HepG2 (cell line): Measurements from ENCODE around the gene APBB2. TPM values are rescaled to one million over a fixed set of nuclear protein-coding genes. Genes with fewer than 3 reads are reported as not detected.

Experiments used
- ATAC-seq: fragments of 200-7000 bp; cut with Tn5 transposase; 3 replicates; pipeline ENCODE4 v1.9.1; 2020; ENCODE audit warnings: mild to moderate bottlenecking, moderate library complexity
- BruUV-seq: library from RNA; stranded (reverse); fragments of 400-500 nt; replicated peaks from 2 replicates; lab custom pipeline; 2021; lab: Mats Ljungman, UMichigan
- CTCF ChIA-PET: fragments of 300-600 bp; formaldehyde crosslinking; extraction: SDS; loops from one replicate; lab custom pipeline; 2021; ENCODE audit warnings: low total read pairs, inconsistent platforms, low intra/inter-chr PET ratio; lab: Yijun Ruan, JAX
- POLR2A ChIA-PET: fragments of 350-600 bp; sonication (Branson Sonifier 250); formaldehyde crosslinking; loops from one replicate; lab custom pipeline; 2020; ENCODE audit warnings: antibody characterized with exemption, inconsistent platforms; lab: Yijun Ruan, JAX
- DNase-seq: peaks from one replicate; pipeline ENCODE4 v3.0.0-alpha.2; 2015; ENCODE audit warnings: low spot score
- FAIRE-seq: peaks from 3 replicates; lab custom pipeline; 2011; peaks lifted over from hg19 to GRCh38; lab: Jason Lieb, UNC
- H2AFZ ChIP-seq: one replicate; pipeline ENCODE4 v1.6.1; 2011; ENCODE audit warnings: low read length, inconsistent platforms
- H3K27ac ChIP-seq: fragments of 300-600 bp; 3 replicates; pipeline ENCODE4 v1.8.0; 2011; ENCODE audit warnings: mixed run types, mild to moderate bottlenecking, mixed read lengths, low read length, inconsistent platforms; ENCODE audit not compliant: insufficient read depth; ENCODE audit errors: extremely low read length
- H3K27me3 ChIP-seq, 2 experiments: fragments of 200-600 bp in 1 of 2; 2 replicates in 1 of 2; 3 replicates in 1 of 2; pipeline versions ENCODE4 v1.6.0 to v1.8.0; 2011; ENCODE audit warnings: low read length in 2 of 2, mild to moderate bottlenecking in 2 of 2, moderate library complexity in 2 of 2, inconsistent platforms in 1 of 2; ENCODE audit not compliant: insufficient read depth in 2 of 2, control insufficient read depth in 1 of 2
- H3K36me3 ChIP-seq, 2 experiments: fragments of 200-600 bp in 1 of 2; replicated peaks in 1 of 2; 2 replicates in 1 of 2; 3 replicates in 1 of 2; pipeline versions ENCODE4 v1.5.1 to v1.8.0; 2011; ENCODE audit warnings: low read length in 2 of 2, inconsistent platforms in 1 of 2; ENCODE audit not compliant: insufficient read depth in 2 of 2, control insufficient read depth in 1 of 2
- H3K4me1 ChIP-seq: 2 replicates; pipeline ENCODE4 v1.5.1; 2012; ENCODE audit warnings: low read length, inconsistent platforms; ENCODE audit not compliant: insufficient read depth
- H3K4me2 ChIP-seq: 2 replicates; pipeline ENCODE4 v1.6.0; 2011; ENCODE audit warnings: low read depth, low read length, inconsistent platforms
- H3K4me3 ChIP-seq, 3 experiments: fragments of 200-600 bp in 1 of 3; sonication (generic), shearing (Covaris generic) in 1 of 3; replicated peaks in 1 of 3; 2 replicates each; pipeline ENCODE4 v1.5.1; 2011 to 2016; ENCODE audit warnings: low read length in 3 of 3, inconsistent platforms in 2 of 3, low read depth in 2 of 3, mild to moderate bottlenecking in 2 of 3, control low read depth in 1 of 3, mixed read lengths in 1 of 3; ENCODE audit not compliant: insufficient read depth in 1 of 3
- H3K79me2 ChIP-seq: one replicate; pipeline ENCODE4 v1.6.1; 2011; ENCODE audit warnings: low read length, inconsistent platforms; ENCODE audit not compliant: insufficient read depth
- H3K9ac ChIP-seq: 2 replicates; pipeline ENCODE4 v1.6.0; 2011; ENCODE audit warnings: mild to moderate bottlenecking, low read depth, low read length, inconsistent platforms; ENCODE audit not compliant: insufficient read depth
- H3K9me3 ChIP-seq: 2 replicates; pipeline ENCODE4 v1.5.1; 2012; ENCODE audit warnings: mild to moderate bottlenecking, low read length
- H4K20me1 ChIP-seq: 2 replicates; pipeline ENCODE4 v1.6.0; 2011; ENCODE audit warnings: inconsistent platforms, mild to moderate bottlenecking, low read length, moderate library complexity; ENCODE audit not compliant: insufficient read depth
- AGO2 ChIP-seq: fragments of 200-400 bp; formaldehyde crosslinking; optimal IDR thresholded peaks from 2 replicates; pipeline ENCODE3; 2017; ENCODE audit warnings: mild to moderate bottlenecking, low read depth, low read length, moderate library complexity
- FOXP1 ChIP-seq, 2 experiments: fragments of 450-650 bp in 1 of 2; IDR thresholded peaks; 2 replicates each; pipeline ENCODE4 v1.6.1; 2017 to 2018; ENCODE audit warnings: antibody characterized with exemption in 1 of 2
- GPN1 ChIP-seq: sonication (generic); formaldehyde crosslinking; IDR thresholded peaks from 2 replicates; pipeline ENCODE4 v1.5.1; 2020; ENCODE audit warnings: missing genetic modification reagents, borderline replicate concordance
- HINFP ChIP-seq: sonication (generic); formaldehyde crosslinking; IDR thresholded peaks from 2 replicates; pipeline ENCODE4 v1.4.0; 2020; ENCODE audit warnings: low read depth, mild to moderate bottlenecking, missing genetic modification reagents
- HIVEP1 ChIP-seq: sonication (generic); formaldehyde crosslinking; IDR thresholded peaks from 2 replicates; pipeline ENCODE4 v1.4.0; 2020; ENCODE audit warnings: mild to moderate bottlenecking, missing genetic modification reagents
- HOXA3 ChIP-seq: sonication (generic); formaldehyde crosslinking; IDR thresholded peaks from 2 replicates; pipeline ENCODE4 v1.5.0; 2020; ENCODE audit warnings: missing genetic modification reagents
- SAP130 ChIP-seq: IDR thresholded peaks from 2 replicates; pipeline ENCODE4 v1.6.1; 2016; ENCODE audit warnings: low read depth
- SPEN ChIP-seq: sonication (generic); formaldehyde crosslinking; IDR thresholded peaks from 2 replicates; pipeline ENCODE4 v1.5.1; 2020; ENCODE audit warnings: low read depth, mild to moderate bottlenecking, missing genetic modification reagents
- SYNCRIP ChIP-seq: fragments of 200-400 bp; formaldehyde crosslinking; IDR thresholded peaks from 2 replicates; pipeline ENCODE4 v1.6.1; 2018; ENCODE audit warnings: mild to moderate bottlenecking, low read depth, low read length; ENCODE audit not compliant: insufficient read depth
- WIZ ChIP-seq: sonication (generic); formaldehyde crosslinking; IDR thresholded peaks from 2 replicates; pipeline ENCODE4 v1.5.1; 2020; ENCODE audit warnings: mild to moderate bottlenecking, missing genetic modification reagents
- ZFP90 ChIP-seq: sonication (generic); formaldehyde crosslinking; IDR thresholded peaks from 2 replicates; pipeline ENCODE4 v1.8.0; 2022; ENCODE audit warnings: missing genetic modification reagents, mild to moderate bottlenecking, inconsistent platforms, borderline replicate concordance
- ZNF280B ChIP-seq: sonication (generic); formaldehyde crosslinking; IDR thresholded peaks from 2 replicates; pipeline ENCODE4 v1.5.0; 2020; ENCODE audit warnings: missing genetic modification reagents, mild to moderate bottlenecking, borderline replicate concordance
- ZNF414 ChIP-seq: sonication (generic); formaldehyde crosslinking; IDR thresholded peaks from 2 replicates; pipeline ENCODE4 v1.5.0; 2020; ENCODE audit warnings: missing genetic modification reagents
- ZSCAN25 ChIP-seq: sonication (generic); formaldehyde crosslinking; IDR thresholded peaks from 2 replicates; pipeline ENCODE4 v1.8.0; 2022; ENCODE audit warnings: mild to moderate bottlenecking, missing genetic modification reagents
- WGBS: methylation state at CpG from one replicate; pipeline ENCODE4 v1.1.6; 2017; ENCODE audit warnings: low lambda C conversion rate; 5-methylcytosine and 5-hydroxymethylcytosine counted together
- in situ Hi-C: cut with HindIII; loops from 2 replicates; pipeline ENCODE4 v1.10.0; 2017; ENCODE audit warnings: low pct_unique_long_range_greater_than_20kb; ENCODE audit not compliant: extremely low pct_ligation_motif_present
- intact Hi-C: fragments of 100-400 bp; cut with micrococcal nuclease; formaldehyde crosslinking; loops from one replicate; pipeline ENCODE4 v1.10.0; 2022; ENCODE audit not compliant: unreplicated experiment
- polyA plus RNA-seq, 8 experiments: library from polyadenylated mRNA; depleted of rRNA in 3 of 8; stranded (reverse) in 7 of 8; unstranded in 1 of 8; fragments of >200 nt; fragmentation: Illumina TruSeq in 4 of 8; extraction: Trizol in 4 of 8; gene quantifications; 2 replicates each; pipeline versions ENCODE4 v1.2.1 to v1.2.3, GENCODE V29; 2011 to 2016; ENCODE audit warnings: low read depth in 4 of 8, missing spikeins in 1 of 8, mixed read lengths in 1 of 8; ENCODE audit not compliant: insufficient read depth in 1 of 8
- total RNA-seq, 5 experiments: library from RNA; depleted of rRNA; stranded (reverse); fragments of >200 nt; fragmentation: Illumina TruSeq; extraction: Trizol; gene quantifications; 2 replicates each; pipeline ENCODE4 v1.2.3, GENCODE V29; 2016; ENCODE audit warnings: low read depth in 1 of 5

APBB2 gene
- total and polyA plus RNA-seq, 2 of the 13 experiments (the other 11 are each of a cell fraction or from before 2014, with no cell fraction given) = 11.7 to 17.0 TPM

GRCh38 chr4:40957281-40957680 is 257.1 kb downstream of the APBB2 start:
- intact Hi-C loops (no loop called here), in situ Hi-C loops (no loop called here)
- no peak for FAIRE-seq
- ChIA-PET POLR2A (no interaction called here), CTCF (no interaction called here)
- TF ChIP-seq ZFP90 (CRISPR knock-in tag) (no peak), HOXA3 (no peak)
- Histone ChIP-seq H3K9ac (no peak overlapping the region), H4K20me1 (no peaks in the 10 kb centered on the region), H3K9me3 (no peaks in the 10 kb centered on the region), H3K4me2 (no peak overlapping the region), H3K27ac (no peak overlapping the region), H3K36me3 (no peaks in the 10 kb centered on the region), H3K4me3 (no peak overlapping the region), H2AFZ (no peak overlapping the region), H3K27me3 (no peaks in the 10 kb centered on the region), H3K79me2 (no peaks in the 10 kb centered on the region), H3K4me1 (no peaks in the 10 kb centered on the region)
- DNase-seq = no peak
- no TSS peak for BruUV-seq
- WGBS = 96% methylated on average over 6 of the region's 6 CpGs
- no peak for ATAC-seq

- Histone ChIP-seq H3K27me3 (no peaks in the 10 kb centered on the region), H3K4me2 (no peak overlapping the region), H2AFZ (no peak overlapping the region), H3K9me3 (no peaks in the 10 kb centered on the region), H3K4me1 (no peaks in the 10 kb centered on the region), H3K27ac (no peak overlapping the region), H3K4me3 (no peak overlapping the region), H3K9ac (no peak overlapping the region), H3K79me2 (no peaks in the 10 kb centered on the region), H3K36me3 (no peaks in the 10 kb centered on the region), H4K20me1 (no peaks in the 10 kb centered on the region)
- CTCF ChIA-PET = no interaction called here
- intact Hi-C loops (no loop called here), in situ Hi-C loops (no loop called here)
- BruUV-seq = no TSS peak
- no peak for FAIRE-seq
- WGBS = 96% methylated on average over 5 of the region's 5 CpGs
- POLR2A ChIA-PET = no interaction called here
- no peak for DNase-seq
- no peak for ATAC-seq
- no peak for TF ChIP-seq ZSCAN25 (CRISPR knock-in tag)
- no peak for TF ChIP-seq HINFP (CRISPR knock-in tag)
- no peak for TF ChIP-seq AGO2
- no peak for TF ChIP-seq ZNF280B (CRISPR knock-in tag)
- TF ChIP-seq ZNF414 (CRISPR knock-in tag) = no peak
- TF ChIP-seq SPEN = no peak
- TF ChIP-seq GPN1 (CRISPR knock-in tag) = no peak
- TF ChIP-seq SYNCRIP = no peak
- TF ChIP-seq FOXP1 (IDR thresholded peaks at IDR 0.05) = no peak
- no peak for TF ChIP-seq FOXP1 (CRISPR knock-in tag; IDR thresholded peaks at IDR 0.05)
- TF ChIP-seq SAP130 (CRISPR knock-in tag) = no peak
- TF ChIP-seq WIZ = no peak
- TF ChIP-seq HIVEP1 = no peak
These were observed 257.6 kb downstream of the APBB2 start for GRCh38 chr4:40956721-40957255.
